ENCODE measurements around the gene NEMF.
"Not testable (repeated sequence)": the region's sequence is repeated elsewhere in the genome, so short reads cannot be mapped to it uniquely, and the experiment has no call there.

The NEMF gene

GRCh38 chr14:49861699-49862088 is 9.1 kb upstream of the NEMF start:
- Mint-ChIP-seq H3K9me3 (no peaks in the 10 kb centered on the region), H3K4me1 (peaks cover 38% of the 10 kb centered on the region), H3K4me3 (no peak overlapping the region), H3K27ac (no peak overlapping the region), H3K27me3 (no peaks in the 10 kb centered on the region)
- peak; percentile 64 to 73 for DNase-seq
- peak; percentile 1 for ATAC-seq

GRCh38 chr14:49860988-49861698 is 8.6 kb upstream of the NEMF start:
- no peak overlapping the region for H3K27ac Mint-ChIP-seq
- DNase-seq (no peak), ATAC-seq (no peak)
- H3K4me3 Mint-ChIP-seq = no peak overlapping the region
- no peaks in the 10 kb centered on the region for H3K9me3 Mint-ChIP-seq
- H3K27me3 Mint-ChIP-seq = no peaks in the 10 kb centered on the region
- H3K4me1 Mint-ChIP-seq = peaks cover 38% of the 10 kb centered on the region

DNA sequence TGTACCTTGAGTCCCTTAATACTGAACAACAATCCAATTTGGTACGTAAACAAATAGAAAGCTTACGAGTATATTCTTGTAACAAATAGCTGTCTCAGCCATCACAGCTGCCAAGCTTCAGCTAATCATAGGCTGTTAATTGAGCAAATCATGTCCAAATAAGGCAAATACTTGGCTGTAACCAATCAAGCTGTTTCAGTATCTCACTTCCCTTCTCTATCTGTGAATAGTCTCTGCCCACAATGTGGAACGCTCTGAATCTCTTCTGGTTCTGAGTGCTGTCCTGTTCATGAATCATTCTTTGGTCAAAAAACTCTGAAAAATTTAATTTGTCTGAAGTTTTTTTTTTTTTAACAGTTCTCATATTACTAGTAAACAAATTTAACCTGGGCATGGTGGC is 5.8 kb upstream of the NEMF start:
- H3K4me3 Mint-ChIP-seq = no peak overlapping the region
- H3K4me1 Mint-ChIP-seq = peaks cover 51% of the 10 kb centered on the region
- H3K27ac Mint-ChIP-seq = peak overlapping the region in 1 of 2 donors; percentile 42
- H3K27me3 Mint-ChIP-seq = no peaks in the 10 kb centered on the region
- DNase-seq (peak in 1 of 2 donors; percentile 36), ATAC-seq (peak; percentile 19)
- no peaks in the 10 kb centered on the region for H3K9me3 Mint-ChIP-seq

- Mint-ChIP-seq H3K9me3 (no peaks in the 10 kb centered on the region), H3K27me3 (no peaks in the 10 kb centered on the region), H3K27ac (no peak overlapping the region), H3K4me3 (peak overlapping the region in 1 of 2 donors; percentile 13), H3K4me1 (peaks cover 51% of the 10 kb centered on the region)
- ATAC-seq = no peak
- DNase-seq = no peak
Observed at GRCh38 chr14:49857427-49858003, 4.9 kb upstream of the NEMF start.

- Mint-ChIP-seq H3K9me3 (no peaks in the 10 kb centered on the region), H3K27ac (peak overlapping the region in 1 of 2 donors; percentile 34), H3K27me3 (no peaks in the 10 kb centered on the region), H3K4me1 (peaks cover 58% of the 10 kb centered on the region), H3K4me3 (peak overlapping the region; percentile 93 to 98)
- ATAC-seq = peak; percentile 67
- DNase-seq = peak; percentile 67 to 74
Observed at GRCh38 chr14:49853572-49854375, 1.2 kb upstream of the NEMF start.

DNA sequence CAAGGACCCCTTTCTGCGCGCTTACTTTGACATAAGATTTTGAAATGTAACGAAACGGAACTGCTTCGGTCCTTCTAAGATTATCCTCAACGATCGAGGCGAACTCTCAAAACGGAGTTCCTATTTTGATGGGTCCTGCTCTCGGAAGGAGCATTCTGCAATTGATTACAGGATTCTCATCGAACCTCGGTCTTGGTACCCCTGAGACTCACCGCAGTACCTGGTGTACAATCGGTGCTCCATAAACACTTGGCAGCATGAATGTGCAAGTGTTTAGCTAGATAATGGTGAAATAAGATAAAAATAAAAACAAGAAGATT is 530 bp upstream of the NEMF start:
- Mint-ChIP-seq H3K27me3 (no peaks in the 10 kb centered on the region), H3K4me3 (peak overlapping the region; percentile 93 to 98), H3K4me1 (peaks cover 51% of the 10 kb centered on the region), H3K9me3 (no peaks in the 10 kb centered on the region), H3K27ac (peak overlapping the region; percentile 93 to 97)
- ATAC-seq (peak; percentile 34), DNase-seq (no peak)

GRCh38 chr14:49851813-49852212 is 775 bp downstream of the NEMF start:
- no peak for DNase-seq
- Mint-ChIP-seq H3K4me1 (peaks cover 45% of the 10 kb centered on the region), H3K9me3 (no peaks in the 10 kb centered on the region), H3K27me3 (no peaks in the 10 kb centered on the region), H3K4me3 (peak overlapping the region; percentile 93 to 98), H3K27ac (peak overlapping the region; percentile 93 to 97)
- ATAC-seq = no peak

- H3K9me3 Mint-ChIP-seq = no peaks in the 10 kb centered on the region
- no peak overlapping the region for H3K27ac Mint-ChIP-seq
- H3K27me3 Mint-ChIP-seq = no peaks in the 10 kb centered on the region
- H3K4me3 Mint-ChIP-seq = no peak overlapping the region
- no peak for DNase-seq
- peaks cover 41% of the 10 kb centered on the region for H3K4me1 Mint-ChIP-seq
- no peak for ATAC-seq
Observed at GRCh38 chr14:49849213-49849847, 3.3 kb downstream of the NEMF start.

GRCh38 chr14:49828640-49829039 is 23.9 kb downstream of the NEMF start:
- no peak for ATAC-seq
- H3K27me3 Mint-ChIP-seq = no peaks in the 10 kb centered on the region

DNA sequence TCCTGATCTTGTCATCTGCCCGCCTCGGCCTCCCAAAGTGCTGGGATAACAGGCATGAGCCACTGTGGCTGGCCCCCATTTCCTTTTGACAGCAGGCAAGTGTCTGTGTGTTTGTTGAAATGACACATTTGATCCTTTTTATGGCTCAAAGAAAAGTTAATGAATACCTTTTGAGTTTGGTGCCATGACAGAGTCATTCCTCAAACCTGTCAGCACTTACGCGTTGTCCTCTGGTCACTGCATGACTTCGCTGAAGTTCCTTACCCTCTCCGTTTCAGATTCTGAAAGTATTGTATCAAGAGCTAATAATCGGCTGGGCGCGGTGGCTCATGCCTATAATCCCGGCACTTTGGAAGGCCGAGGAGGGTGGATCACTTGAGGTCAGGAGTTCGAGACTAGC is 32.4 kb downstream of the NEMF start:
- H3K27me3 Mint-ChIP-seq = no peaks in the 10 kb centered on the region
- peaks cover 9 to 21% of the 10 kb centered on the region in 2 donors for H3K9me3 Mint-ChIP-seq
- H3K27ac Mint-ChIP-seq = no peak overlapping the region
- ATAC-seq (no peak), DNase-seq (no peak)
- H3K4me3 Mint-ChIP-seq = no peak overlapping the region
- no peaks in the 10 kb centered on the region for H3K4me1 Mint-ChIP-seq

More at GRCh38 chr14:49828640-49829039, 23.9 kb downstream of the NEMF start:
- H3K4me3 Mint-ChIP-seq = no peak overlapping the region
- no peak for DNase-seq
- H3K4me1 Mint-ChIP-seq = no peaks in the 10 kb centered on the region
- peak overlapping the region in 1 of 2 donors; percentile 38 for H3K27ac Mint-ChIP-seq
- H3K9me3 Mint-ChIP-seq = no peaks in the 10 kb centered on the region

DNA sequence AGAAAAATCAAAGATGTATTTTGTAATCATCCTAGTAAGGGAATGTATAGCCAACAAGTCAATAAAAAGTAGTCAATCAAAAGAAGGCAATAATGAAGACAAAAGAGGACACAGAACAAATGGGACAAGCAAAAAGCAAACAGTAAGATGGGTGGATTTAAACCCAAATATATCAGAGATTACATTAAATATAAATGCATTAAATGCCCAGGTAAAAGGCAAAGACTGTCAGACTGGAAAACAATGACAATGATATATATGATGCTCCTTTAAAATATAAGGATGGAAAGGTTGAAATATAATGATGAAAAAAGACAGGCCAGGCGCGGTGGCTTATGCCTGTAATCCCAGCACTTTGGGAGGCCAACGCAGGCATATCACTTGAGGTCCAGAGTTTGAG is 35.7 kb downstream of the NEMF start:
- Mint-ChIP-seq H3K27ac (no peak overlapping the region), H3K27me3 (no peaks in the 10 kb centered on the region), H3K9me3 (peaks cover 9 to 21% of the 10 kb centered on the region in 2 donors), H3K4me3 (no peak overlapping the region), H3K4me1 (no peaks in the 10 kb centered on the region)
- ATAC-seq (no peak), DNase-seq (no peak)

DNA sequence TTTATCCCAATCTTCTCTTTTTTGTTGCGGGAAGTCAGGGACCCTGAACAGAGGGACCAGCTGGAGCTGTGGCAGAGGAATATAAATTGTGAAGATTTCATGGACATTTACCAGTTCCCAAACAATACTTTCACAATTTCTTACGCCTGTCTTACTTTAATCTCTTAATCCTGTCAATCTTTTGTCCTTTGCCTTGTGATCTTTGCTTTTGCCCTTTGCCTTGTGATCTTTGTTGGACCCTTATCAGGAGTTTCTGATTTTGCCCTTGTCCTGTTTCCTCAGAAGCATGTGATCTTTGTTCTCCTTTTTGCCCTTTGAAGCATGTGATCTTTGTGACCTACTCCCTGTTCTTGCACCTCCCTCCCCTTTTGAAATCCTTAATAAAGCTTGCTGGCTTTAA is 36.5 kb downstream of the NEMF start:
- not testable (repeated sequence) for H3K4me1 Mint-ChIP-seq, H3K27me3 Mint-ChIP-seq, ATAC-seq, H3K4me3 Mint-ChIP-seq, H3K27ac Mint-ChIP-seq, DNase-seq
- H3K9me3 Mint-ChIP-seq = peaks cover 9 to 21% of the 10 kb centered on the region in 2 donors

- H3K9me3 Mint-ChIP-seq = no peaks in the 10 kb centered on the region
- H3K4me3 Mint-ChIP-seq = no peak overlapping the region
- H3K4me1 Mint-ChIP-seq = no peaks in the 10 kb centered on the region
- no peak for ATAC-seq
- no peak for DNase-seq
- no peaks in the 10 kb centered on the region for H3K27me3 Mint-ChIP-seq
- peak overlapping the region in 1 of 2 donors; percentile 27 for H3K27ac Mint-ChIP-seq
Observed at GRCh38 chr14:49808780-49809179, 43.8 kb downstream of the NEMF start.

- no peak for DNase-seq
- no peaks in the 10 kb centered on the region for H3K9me3 Mint-ChIP-seq
- no peaks in the 10 kb centered on the region for H3K27me3 Mint-ChIP-seq
- H3K4me1 Mint-ChIP-seq = no peaks in the 10 kb centered on the region
- H3K27ac Mint-ChIP-seq = no peak overlapping the region
- no peak for ATAC-seq
- no peak overlapping the region for H3K4me3 Mint-ChIP-seq
Observed at GRCh38 chr14:49796025-49796424, 56.6 kb downstream of the NEMF start.

DNA sequence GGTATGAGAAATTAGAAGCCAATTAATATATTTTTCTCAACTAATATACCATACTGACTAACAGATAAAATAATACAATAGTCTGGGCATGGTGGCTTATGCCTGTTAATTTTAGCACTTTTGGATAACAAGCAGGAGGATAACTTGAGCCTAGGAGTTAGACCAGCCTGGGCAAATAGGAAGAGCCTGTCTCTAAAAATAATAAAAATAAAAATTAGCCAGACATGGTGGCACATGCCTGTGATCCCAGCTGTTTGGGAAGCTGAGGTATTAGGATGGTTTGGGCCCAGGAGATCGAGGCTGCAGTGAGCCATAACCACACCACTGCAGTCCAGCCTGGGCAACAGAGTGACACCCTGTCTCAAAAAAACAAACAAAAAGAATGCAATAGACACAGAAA is 60.0 kb downstream of the NEMF start:
- Mint-ChIP-seq H3K27me3 (no peaks in the 10 kb centered on the region), H3K9me3 (no peaks in the 10 kb centered on the region), H3K4me1 (no peaks in the 10 kb centered on the region), H3K4me3 (no peak overlapping the region), H3K27ac (no peak overlapping the region)
- ATAC-seq (no peak), DNase-seq (no peak)

- Mint-ChIP-seq H3K27ac (peak overlapping the region in 1 of 2 donors; percentile 21), H3K9me3 (no peaks in the 10 kb centered on the region), H3K4me1 (peaks cover 4% of the 10 kb centered on the region), H3K27me3 (no peaks in the 10 kb centered on the region), H3K4me3 (no peak overlapping the region)
- DNase-seq = no peak
- no peak for ATAC-seq
Observed at GRCh38 chr14:49786315-49786714, 66.3 kb downstream of the NEMF start.

Data from stimulated activated naive CD8-positive, alpha-beta T cell treated with anti-CD3 and anti-CD28 coated beads, Interleukin-15, amount 100 ng/mL, for 72 hours (primary cell).